ENCODE data around the gene SPRR1A.
"Not testable (repeated sequence)": the region's sequence is repeated elsewhere in the genome, so short reads cannot be mapped to it uniquely, and the experiment has no call there.

The SPRR1A gene

GRCh38 chr1:152976688-152977087, 7.2 kb upstream of the SPRR1A start:
- no peak for DNase-seq

- no peak for DNase-seq
Measured at GRCh38 chr1:152977614-152978013, 6.3 kb upstream of the SPRR1A start.

GRCh38 chr1:152980676-152981075, 3.2 kb upstream of the SPRR1A start:
- DNase-seq, result no peak

- no peak for DNase-seq
Measured at GRCh38 chr1:152981146-152981871, 2.6 kb upstream of the SPRR1A start.

- DNase-seq, result no peak
Measured at GRCh38 chr1:152982076-152982475, 1.8 kb upstream of the SPRR1A start.

GRCh38 chr1:152983234-152983633, 647 bp upstream of the SPRR1A start:
- DNase-seq, result no peak

GRCh38 chr1:152986578-152986977, 2.7 kb downstream of the SPRR1A start:
- no peak for DNase-seq

- DNase-seq, result no peak
Measured at GRCh38 chr1:152993186-152993585, 9.3 kb downstream of the SPRR1A start.

GRCh38 chr1:152995842-152996241, 12.0 kb downstream of the SPRR1A start:
- DNase-seq, result no peak

- DNase-seq, result no peak
Measured at GRCh38 chr1:152996633-152997400, 12.9 kb downstream of the SPRR1A start.

- DNase-seq, result no peak
Measured at GRCh38 chr1:152997901-152998300, 14.0 kb downstream of the SPRR1A start.

GRCh38 chr1:152998476-152998875, 14.6 kb downstream of the SPRR1A start:
- DNase-seq, result no peak

GRCh38 chr1:152999818-153000217, 15.9 kb downstream of the SPRR1A start:
- no peak for DNase-seq

- no peak for DNase-seq
Measured at GRCh38 chr1:153000294-153000693, 16.4 kb downstream of the SPRR1A start.

GRCh38 chr1:153001382-153001781, 17.5 kb downstream of the SPRR1A start, which contains the start of gene SPRR3:
Gene SPRR3, plus strand, starts transcription at chr1:153001749. Its CDS starts 1,272 bp downstream, at chr1:153003021.
- no peak for DNase-seq

- DNase-seq, result not testable (repeated sequence)
Measured at GRCh38 chr1:153011235-153011758, 27.4 kb downstream of the SPRR1A start.

GRCh38 chr1:153021829-153022228, 37.9 kb downstream of the SPRR1A start:
- DNase-seq, result not testable (repeated sequence)

GRCh38 chr1:153022340-153022739, 38.5 kb downstream of the SPRR1A start:
- DNase-seq, result not testable (repeated sequence)

- DNase-seq, result no peak
Measured at GRCh38 chr1:153023109-153023508, 39.2 kb downstream of the SPRR1A start.

GRCh38 chr1:153024413-153024812, 40.5 kb downstream of the SPRR1A start:
- DNase-seq, result no peak

GRCh38 chr1:153025797-153026196, 41.9 kb downstream of the SPRR1A start:
- DNase-seq, result no peak

GRCh38 chr1:153028766-153029165, 44.9 kb downstream of the SPRR1A start:
- no peak for DNase-seq

GRCh38 chr1:153030895-153031294, 47.0 kb downstream of the SPRR1A start, which contains the start of gene SPRR1B:
Gene SPRR1B, plus strand, starts transcription at chr1:153031203. Its CDS starts 1,143 bp downstream, at chr1:153032346.
- DNase-seq, result no peak

GRCh38 chr1:153032073-153032472, 48.2 kb downstream of the SPRR1A start:
- DNase-seq, result no peak

Data from stimulated activated CD4-positive, alpha-beta T cell treated with anti-CD3 and anti-CD28 coated beads, Interleukin-15, amount 100 ng/mL, for 24 hours (primary cell).